COLO829 (cell line): Measurements from ENCODE around the gene NOS3.
"Not testable (repeated sequence)": the region's sequence is repeated elsewhere in the genome, so short reads cannot be mapped to it uniquely, and the experiment has no call there.

ENCODE experiments used
- DNase-seq: peaks from one replicate; pipeline ENCODE4 v3.0.0; 2012; ENCODE audit warnings: low spot score

NOS3 gene

GRCh38 chr7:151038951-151039849, 48.4 kb downstream of the NOS3 start:
- DNase-seq = peak; percentile 84

- no peak for DNase-seq
Observed at GRCh38 chr7:151039850-151040548, 49.2 kb downstream of the NOS3 start.

- no peak for DNase-seq
Observed at GRCh38 chr7:151040616-151041375, 50.0 kb downstream of the NOS3 start.

- DNase-seq = not testable (repeated sequence)
Observed at GRCh38 chr7:151043449-151043848, 52.6 kb downstream of the NOS3 start.

GRCh38 chr7:151043959-151044358, 53.1 kb downstream of the NOS3 start:
- DNase-seq = no peak

GRCh38 chr7:151045262-151045661, 54.4 kb downstream of the NOS3 start:
- no peak for DNase-seq

- DNase-seq = no peak
Observed at GRCh38 chr7:151045967-151046366, 55.1 kb downstream of the NOS3 start.

GRCh38 chr7:151046603-151047573, 56.1 kb downstream of the NOS3 start:
- DNase-seq = no peak

GRCh38 chr7:151047976-151048815, 57.4 kb downstream of the NOS3 start, which contains the start of gene ASIC3:
Gene ASIC3, plus strand, starts transcription at chr7:151048531. Its CDS starts 355 bp downstream, at chr7:151048886.
- DNase-seq = no peak

GRCh38 chr7:151048911-151049463, 58.2 kb downstream of the NOS3 start:
- no peak for DNase-seq

GRCh38 chr7:151051108-151051507, 60.3 kb downstream of the NOS3 start:
- DNase-seq = no peak

GRCh38 chr7:151053096-151053495, 62.3 kb downstream of the NOS3 start:
- no peak for DNase-seq

- DNase-seq = no peak
Observed at GRCh38 chr7:151053751-151054150, 62.9 kb downstream of the NOS3 start.

- no peak for DNase-seq
Observed at GRCh38 chr7:151056283-151056665, 65.5 kb downstream of the NOS3 start.

GRCh38 chr7:151056666-151057505, 66.1 kb downstream of the NOS3 start:
- DNase-seq = no peak

GRCh38 chr7:151057506-151057988, 66.7 kb downstream of the NOS3 start, which contains the start of gene CDK5:
Gene CDK5, minus strand, starts transcription at chr7:151057897. Its CDS starts 49 bp downstream, at chr7:151057848.
- no peak for DNase-seq

GRCh38 chr7:151057989-151058780, 67.4 kb downstream of the NOS3 start:
- DNase-seq = peak; percentile 97
